H1 (cell line): ENCODE results near the gene SLC6A2.

Experiments used
- EP300 ChIP-seq, 2 experiments: IDR thresholded peaks; 1 replicate in 1 of 2; 2 replicates in 1 of 2; pipeline ENCODE4 v1.6.1; 2011 to 2012; ENCODE audit warnings: low read depth in 2 of 2, low read length in 2 of 2, mild to moderate bottlenecking in 2 of 2, borderline replicate concordance in 1 of 2, inconsistent platforms in 1 of 2, moderate library complexity in 1 of 2
- GTF2F1 ChIP-seq: IDR thresholded peaks from 2 replicates; pipeline ENCODE4 v1.6.1; 2012; ENCODE audit warnings: low read depth, low read length, improper control_type of control experiment, borderline replicate concordance
- POLR2A ChIP-seq, 2 experiments: IDR thresholded peaks; 1 replicate in 1 of 2; 2 replicates in 1 of 2; pipeline ENCODE4 v1.6.1; 2011; ENCODE audit warnings: low read depth in 2 of 2, low read length in 2 of 2, mild to moderate bottlenecking in 2 of 2; ENCODE audit errors: control extremely low read depth in 1 of 2
- RBBP5 ChIP-seq: IDR thresholded peaks from 2 replicates; pipeline ENCODE4 v1.7.1; 2012; ENCODE audit warnings: low read depth, mild to moderate bottlenecking, inconsistent platforms, low read length, moderate library complexity, borderline replicate concordance
- SAP30 ChIP-seq: fragments of 300-600 bp; sonication (generic); IDR thresholded peaks from 2 replicates; pipeline ENCODE4 v1.7.1; 2012; ENCODE audit warnings: low read length, moderate library complexity, mild to moderate bottlenecking, inconsistent platforms; ENCODE audit not compliant: insufficient read depth, insufficient replicate concordance
- SUZ12 ChIP-seq: fragments of 200-600 bp; sonication (generic); IDR thresholded peaks from 2 replicates; pipeline ENCODE4 v1.6.1; 2012; ENCODE audit warnings: mild to moderate bottlenecking, inconsistent platforms, low read length, moderate library complexity, mixed read lengths
- TAF1 ChIP-seq: IDR thresholded peaks from 2 replicates; pipeline ENCODE4 v1.6.1; 2011; ENCODE audit warnings: mild to moderate bottlenecking, low read depth, low read length
- ZNF274 ChIP-seq: IDR thresholded peaks from 2 replicates; pipeline ENCODE4 v1.7.0; 2012; ENCODE audit warnings: low read length, borderline replicate concordance; ENCODE audit errors: extremely low read depth
- TF ChIP-seq, protein P1 (sequence below), 3 experiments: IDR thresholded peaks; 1 replicate in 2 of 3; 2 replicates in 1 of 3; pipeline versions ENCODE4 v1.5.1 to v1.6.1; 2011; ENCODE audit warnings: low read length in 3 of 3, mild to moderate bottlenecking in 3 of 3, inconsistent platforms in 2 of 3, low read depth in 1 of 3, moderate library complexity in 1 of 3; ENCODE audit not compliant: insufficient read depth in 1 of 3; ENCODE audit errors: control extremely low read depth in 1 of 3
- TF ChIP-seq, protein P2 (sequence below): IDR thresholded peaks from 2 replicates; pipeline ENCODE4 v1.6.1; 2012; ENCODE audit warnings: inconsistent platforms

DNA sequence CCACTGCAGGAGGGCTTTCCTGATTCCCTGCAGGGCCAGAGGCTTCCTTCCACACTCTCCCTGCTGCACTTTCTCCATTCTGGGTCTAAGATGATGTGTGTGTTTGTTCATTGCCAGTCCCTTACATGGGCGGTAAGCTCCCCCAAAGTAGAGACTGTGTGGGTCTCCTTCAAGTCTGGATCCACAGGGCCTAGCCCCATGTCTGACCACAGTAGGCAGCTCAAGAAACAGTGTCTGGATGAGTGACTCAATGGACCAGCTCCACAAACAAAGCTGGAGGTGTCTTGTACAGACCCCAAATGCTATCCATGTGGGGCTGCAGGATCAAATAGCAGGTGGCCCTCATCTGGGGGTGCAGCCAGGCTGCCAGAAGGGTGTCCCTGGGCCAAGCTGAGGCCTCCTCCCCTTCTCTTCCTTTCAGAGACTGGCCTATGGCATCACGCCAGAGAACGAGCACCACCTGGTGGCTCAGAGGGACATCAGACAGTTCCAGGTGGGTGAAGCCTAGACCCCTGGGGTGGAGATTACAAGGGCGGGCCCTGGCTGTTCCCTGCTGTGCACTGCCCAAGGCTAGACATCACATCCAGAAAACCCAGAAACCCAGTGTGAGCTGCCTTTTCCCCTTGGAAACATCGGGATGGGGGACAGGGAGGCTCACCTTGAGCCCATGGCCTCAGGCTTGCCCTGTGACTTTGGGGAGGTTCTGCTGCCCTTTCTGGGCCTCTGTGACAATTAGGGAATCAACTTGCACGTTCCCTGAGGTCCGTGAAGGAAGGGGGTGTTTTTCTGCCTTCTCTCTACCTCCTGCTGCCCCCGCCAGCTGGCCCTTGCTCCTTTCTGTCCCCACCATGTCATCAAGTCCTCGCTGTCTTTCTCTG, 45.9 kb downstream of the SLC6A2 start:
- TF ChIP-seq, protein P1, sequence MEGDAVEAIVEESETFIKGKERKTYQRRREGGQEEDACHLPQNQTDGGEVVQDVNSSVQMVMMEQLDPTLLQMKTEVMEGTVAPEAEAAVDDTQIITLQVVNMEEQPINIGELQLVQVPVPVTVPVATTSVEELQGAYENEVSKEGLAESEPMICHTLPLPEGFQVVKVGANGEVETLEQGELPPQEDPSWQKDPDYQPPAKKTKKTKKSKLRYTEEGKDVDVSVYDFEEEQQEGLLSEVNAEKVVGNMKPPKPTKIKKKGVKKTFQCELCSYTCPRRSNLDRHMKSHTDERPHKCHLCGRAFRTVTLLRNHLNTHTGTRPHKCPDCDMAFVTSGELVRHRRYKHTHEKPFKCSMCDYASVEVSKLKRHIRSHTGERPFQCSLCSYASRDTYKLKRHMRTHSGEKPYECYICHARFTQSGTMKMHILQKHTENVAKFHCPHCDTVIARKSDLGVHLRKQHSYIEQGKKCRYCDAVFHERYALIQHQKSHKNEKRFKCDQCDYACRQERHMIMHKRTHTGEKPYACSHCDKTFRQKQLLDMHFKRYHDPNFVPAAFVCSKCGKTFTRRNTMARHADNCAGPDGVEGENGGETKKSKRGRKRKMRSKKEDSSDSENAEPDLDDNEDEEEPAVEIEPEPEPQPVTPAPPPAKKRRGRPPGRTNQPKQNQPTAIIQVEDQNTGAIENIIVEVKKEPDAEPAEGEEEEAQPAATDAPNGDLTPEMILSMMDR (IDR thresholded peaks at IDR 0.05; ENCODE audit: control extremely low read depth in 1 of 3, insufficient read depth in 1 of 3, low read depth in 1 of 3, low read length in 3 of 3): peak; percentile 75 to 86 (median 79)
- TF ChIP-seq EP300 (IDR thresholded peaks at IDR 0.05; ENCODE audit: borderline replicate concordance in 1 of 2, low read depth in 2 of 2, low read length in 2 of 2) (no peak), ZNF274 (no peak), POLR2A (IDR thresholded peaks at IDR 0.05; ENCODE audit: control extremely low read depth in 1 of 2, low read depth in 2 of 2, low read length in 2 of 2) (no peak), TAF1 (no peak), RBBP5 (no peak), GTF2F1 (no peak), SUZ12 (no peak), SAP30 (no peak)
- TF ChIP-seq, protein P2, sequence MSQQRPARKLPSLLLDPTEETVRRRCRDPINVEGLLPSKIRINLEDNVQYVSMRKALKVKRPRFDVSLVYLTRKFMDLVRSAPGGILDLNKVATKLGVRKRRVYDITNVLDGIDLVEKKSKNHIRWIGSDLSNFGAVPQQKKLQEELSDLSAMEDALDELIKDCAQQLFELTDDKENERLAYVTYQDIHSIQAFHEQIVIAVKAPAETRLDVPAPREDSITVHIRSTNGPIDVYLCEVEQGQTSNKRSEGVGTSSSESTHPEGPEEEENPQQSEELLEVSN: no peak
